Thyroid gland (tissue), 4 donors: ENCODE results near the gene PRTFDC1. TPM values are rescaled to one million over a fixed set of nuclear protein-coding genes. Genes with fewer than 3 reads are reported as not detected.

Experiments
- DNase-seq, 2 donors: peaks; one replicate each; pipeline ENCODE4 v3.0.0-alpha.2; 2019
- H3K27ac ChIP-seq, 3 donors: fragments of 200-600 bp; sonication (generic); 1 replicate in 2 of 3; 2 replicates in 1 of 3; pipeline ENCODE4 v1.5.1; 2016 to 2019; ENCODE audit warnings: mild to moderate bottlenecking in 1 of 3, moderate library complexity in 1 of 3
- H3K27me3 ChIP-seq: fragments of 200-600 bp; sonication (generic); one replicate; pipeline ENCODE4 v1.5.1; 2019
- H3K36me3 ChIP-seq, 2 donors: fragments of 200-600 bp; sonication (generic); one replicate each; pipeline ENCODE4 v1.5.1; 2016 to 2019
- H3K4me1 ChIP-seq, 2 donors: fragments of 200-600 bp; sonication (generic); one replicate each; pipeline ENCODE4 v1.5.1; 2017 to 2019
- H3K4me3 ChIP-seq, 3 donors: fragments of 200-600 bp; sonication (generic); replicated peaks in 1 of 3; 1 replicate in 2 of 3; 2 replicates in 1 of 3; pipeline ENCODE4 v1.5.1; 2016; ENCODE audit warnings: mild to moderate bottlenecking in 1 of 3
- H3K9me3 ChIP-seq: fragments of 200-600 bp; sonication (generic); one replicate; pipeline ENCODE4 v1.5.1; 2017
- POLR2A ChIP-seq, 2 donors: fragments of 450-650 bp; IDR thresholded peaks; one replicate each; pipeline ENCODE4 v1.6.1; 2017; ENCODE audit warnings: antibody characterized with exemption in 2 of 2, mild to moderate bottlenecking in 2 of 2, moderate library complexity in 1 of 2
- WGBS, 2 donors: methylation state at CpG; one replicate each; pipeline ENCODE4 v1.1.5; 2017; 5-methylcytosine and 5-hydroxymethylcytosine counted together
- intact Hi-C: fragments of 100-400 bp; cut with DNase I; formaldehyde crosslinking; loops from one replicate; pipeline ENCODE4 v1.15.1; 2023
- total RNA-seq, 4 donors: library from RNA; depleted of rRNA; stranded (reverse); fragments of >200 nt; gene quantifications; one replicate each; pipeline ENCODE4 v1.2.3, GENCODE V29; 2016
- TF ChIP-seq, protein P1 (sequence below), 6 experiments: fragments of 200-600 bp in 3 of 6; fragments of 450-650 bp in 3 of 6; sonication (generic) in 3 of 6; IDR thresholded peaks; one replicate each; pipeline ENCODE4 v1.5.1; 2016 to 2019; ENCODE audit warnings: antibody characterized with exemption in 6 of 6, mild to moderate bottlenecking in 2 of 6, inconsistent platforms in 1 of 6, moderate library complexity in 1 of 6

Gene PRTFDC1
- total RNA-seq, 4 donors from 2014 or later: 2.9 to 8.7 (median 5.6) TPM

DNA sequence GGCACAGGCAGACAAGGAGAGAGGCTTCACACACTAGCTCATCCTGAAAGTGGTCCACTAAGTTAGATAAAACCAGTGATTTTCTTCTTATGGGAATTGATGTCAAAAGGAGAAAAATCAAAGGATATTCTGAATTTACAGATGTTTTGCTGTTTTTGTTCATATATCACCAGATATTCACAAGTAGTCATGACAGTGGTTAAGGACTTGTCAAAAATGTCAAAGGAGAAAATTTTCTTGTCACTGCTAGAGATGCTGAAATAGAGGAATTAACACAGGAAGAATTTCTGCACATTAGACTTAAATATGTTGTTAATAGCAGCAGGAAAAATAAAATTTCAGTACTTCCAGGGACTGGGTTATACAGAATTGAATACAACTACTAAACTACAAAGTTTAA, 78.3 kb downstream of the PRTFDC1 start:
- no peaks in the 10 kb centered on the region for H3K27me3 ChIP-seq
- no peaks in the 10 kb centered on the region for H3K36me3 ChIP-seq
- H3K4me3 ChIP-seq: no peak overlapping the region
- H3K27ac ChIP-seq: no peak overlapping the region
- H3K4me1 ChIP-seq: no peaks in the 10 kb centered on the region
- DNase-seq: no peak
- TF ChIP-seq, protein P1, sequence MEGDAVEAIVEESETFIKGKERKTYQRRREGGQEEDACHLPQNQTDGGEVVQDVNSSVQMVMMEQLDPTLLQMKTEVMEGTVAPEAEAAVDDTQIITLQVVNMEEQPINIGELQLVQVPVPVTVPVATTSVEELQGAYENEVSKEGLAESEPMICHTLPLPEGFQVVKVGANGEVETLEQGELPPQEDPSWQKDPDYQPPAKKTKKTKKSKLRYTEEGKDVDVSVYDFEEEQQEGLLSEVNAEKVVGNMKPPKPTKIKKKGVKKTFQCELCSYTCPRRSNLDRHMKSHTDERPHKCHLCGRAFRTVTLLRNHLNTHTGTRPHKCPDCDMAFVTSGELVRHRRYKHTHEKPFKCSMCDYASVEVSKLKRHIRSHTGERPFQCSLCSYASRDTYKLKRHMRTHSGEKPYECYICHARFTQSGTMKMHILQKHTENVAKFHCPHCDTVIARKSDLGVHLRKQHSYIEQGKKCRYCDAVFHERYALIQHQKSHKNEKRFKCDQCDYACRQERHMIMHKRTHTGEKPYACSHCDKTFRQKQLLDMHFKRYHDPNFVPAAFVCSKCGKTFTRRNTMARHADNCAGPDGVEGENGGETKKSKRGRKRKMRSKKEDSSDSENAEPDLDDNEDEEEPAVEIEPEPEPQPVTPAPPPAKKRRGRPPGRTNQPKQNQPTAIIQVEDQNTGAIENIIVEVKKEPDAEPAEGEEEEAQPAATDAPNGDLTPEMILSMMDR (IDR thresholded peaks at IDR 0.05): no peak
- no peak for TF ChIP-seq POLR2A (IDR thresholded peaks at IDR 0.05)
- H3K9me3 ChIP-seq: no peaks in the 10 kb centered on the region
- intact Hi-C loops: no loop called here

DNA sequence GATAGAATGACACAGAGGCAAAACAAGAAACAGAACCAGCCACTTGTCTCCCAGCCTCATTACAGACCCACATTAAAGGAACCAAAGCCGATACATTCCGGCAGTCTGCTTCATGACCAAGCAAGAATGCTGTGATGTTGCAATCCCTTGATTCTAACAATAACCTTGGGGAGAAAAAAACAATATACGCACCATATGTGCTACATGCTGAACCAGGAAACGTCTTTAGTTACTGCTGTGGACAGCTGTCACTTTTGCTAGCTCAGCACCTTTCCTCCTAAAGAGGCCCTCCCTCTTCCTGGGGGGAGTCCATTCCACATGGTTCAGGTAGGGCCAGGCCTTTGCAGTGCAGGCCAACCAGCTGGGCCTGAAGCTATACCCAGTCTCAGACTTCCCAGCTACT, 79.1 kb downstream of the PRTFDC1 start:
- Histone ChIP-seq H3K9me3 (no peaks in the 10 kb centered on the region), H3K27me3 (no peaks in the 10 kb centered on the region), H3K4me3 (no peak overlapping the region), H3K4me1 (no peaks in the 10 kb centered on the region), H3K36me3 (no peaks in the 10 kb centered on the region), H3K27ac (no peak overlapping the region)
- no peak for DNase-seq
- TF ChIP-seq, protein P1 (IDR thresholded peaks at IDR 0.05): no peak
- no peak for TF ChIP-seq POLR2A (IDR thresholded peaks at IDR 0.05)
- WGBS, 2 donors: 49 to 57% methylated on average over 4 of the region's 4 CpGs
- intact Hi-C loops: no loop called here

DNA sequence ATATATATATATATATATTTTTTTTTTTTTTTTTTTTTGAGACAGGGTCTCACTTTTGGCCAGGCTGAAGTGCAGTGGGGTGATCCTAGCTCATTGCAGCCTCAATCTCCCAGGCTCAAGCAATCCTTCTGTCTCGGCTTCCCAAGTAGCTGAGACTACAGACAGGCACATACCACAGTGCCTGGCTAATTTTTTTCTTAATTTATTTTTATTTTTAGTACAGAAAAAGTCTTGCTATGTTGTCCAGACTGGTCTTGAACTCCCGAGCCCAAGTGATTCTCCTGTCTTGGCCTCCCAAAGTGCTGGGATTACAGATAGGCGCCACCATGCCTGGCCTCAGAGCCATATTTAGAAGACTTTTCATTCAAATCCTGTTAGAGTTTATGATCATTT, 79.6 kb downstream of the PRTFDC1 start:
- intact Hi-C loops: no loop called here
- Histone ChIP-seq H3K4me3 (no peak overlapping the region), H3K36me3 (no peaks in the 10 kb centered on the region), H3K4me1 (no peaks in the 10 kb centered on the region), H3K27ac (no peak overlapping the region), H3K27me3 (no peaks in the 10 kb centered on the region), H3K9me3 (no peaks in the 10 kb centered on the region)
- 92 to 93% methylated on average over 3 of the region's 3 CpGs for WGBS, 2 donors
- TF ChIP-seq POLR2A (IDR thresholded peaks at IDR 0.05): no peak
- TF ChIP-seq, protein P1 (IDR thresholded peaks at IDR 0.05): no peak
- no peak for DNase-seq

DNA sequence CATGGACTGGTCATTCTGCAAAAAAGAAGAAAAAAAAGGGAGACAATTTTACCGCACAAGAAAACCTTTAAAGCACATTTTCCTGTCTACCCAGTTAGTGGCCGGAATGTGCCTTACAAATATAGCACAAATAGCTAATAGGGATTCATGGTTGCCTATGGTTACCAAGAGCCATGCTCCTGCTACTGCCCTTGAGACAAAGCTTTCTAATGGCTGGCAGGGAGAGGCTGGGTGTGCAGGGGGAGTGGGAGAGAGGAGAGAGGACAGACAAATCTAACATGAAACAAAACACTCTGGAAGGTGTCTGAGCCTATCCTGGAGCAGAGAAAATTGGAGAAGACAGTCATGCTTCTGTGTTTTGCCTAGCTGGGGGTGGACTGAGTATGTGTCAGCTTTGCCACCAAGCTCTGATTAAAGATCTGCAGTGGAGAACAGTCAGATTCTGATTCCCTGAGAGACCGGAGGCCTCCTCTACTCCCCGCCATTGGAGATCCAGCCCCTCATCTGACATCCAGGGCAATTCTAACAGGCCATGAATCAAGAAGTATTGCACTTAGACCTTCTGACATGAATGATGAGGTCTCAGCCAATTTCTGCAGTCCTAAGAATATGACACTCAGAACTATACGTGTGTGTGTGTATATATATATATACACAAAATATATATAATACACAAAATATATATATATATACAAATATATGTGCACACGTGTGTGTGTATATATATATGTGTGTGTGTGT, 80.2 kb downstream of the PRTFDC1 start:
- H3K27ac ChIP-seq: no peak overlapping the region
- intact Hi-C loops: no loop called here
- TF ChIP-seq, protein P1 (IDR thresholded peaks at IDR 0.05): no peak
- no peak for TF ChIP-seq POLR2A (IDR thresholded peaks at IDR 0.05)
- H3K4me1 ChIP-seq: no peaks in the 10 kb centered on the region
- H3K9me3 ChIP-seq: no peaks in the 10 kb centered on the region
- WGBS, 2 donors: 89 to 92% methylated on average over 6 of the region's 6 CpGs
- DNase-seq: no peak
- H3K36me3 ChIP-seq: no peaks in the 10 kb centered on the region
- H3K27me3 ChIP-seq: no peaks in the 10 kb centered on the region
- H3K4me3 ChIP-seq: no peak overlapping the region

DNA sequence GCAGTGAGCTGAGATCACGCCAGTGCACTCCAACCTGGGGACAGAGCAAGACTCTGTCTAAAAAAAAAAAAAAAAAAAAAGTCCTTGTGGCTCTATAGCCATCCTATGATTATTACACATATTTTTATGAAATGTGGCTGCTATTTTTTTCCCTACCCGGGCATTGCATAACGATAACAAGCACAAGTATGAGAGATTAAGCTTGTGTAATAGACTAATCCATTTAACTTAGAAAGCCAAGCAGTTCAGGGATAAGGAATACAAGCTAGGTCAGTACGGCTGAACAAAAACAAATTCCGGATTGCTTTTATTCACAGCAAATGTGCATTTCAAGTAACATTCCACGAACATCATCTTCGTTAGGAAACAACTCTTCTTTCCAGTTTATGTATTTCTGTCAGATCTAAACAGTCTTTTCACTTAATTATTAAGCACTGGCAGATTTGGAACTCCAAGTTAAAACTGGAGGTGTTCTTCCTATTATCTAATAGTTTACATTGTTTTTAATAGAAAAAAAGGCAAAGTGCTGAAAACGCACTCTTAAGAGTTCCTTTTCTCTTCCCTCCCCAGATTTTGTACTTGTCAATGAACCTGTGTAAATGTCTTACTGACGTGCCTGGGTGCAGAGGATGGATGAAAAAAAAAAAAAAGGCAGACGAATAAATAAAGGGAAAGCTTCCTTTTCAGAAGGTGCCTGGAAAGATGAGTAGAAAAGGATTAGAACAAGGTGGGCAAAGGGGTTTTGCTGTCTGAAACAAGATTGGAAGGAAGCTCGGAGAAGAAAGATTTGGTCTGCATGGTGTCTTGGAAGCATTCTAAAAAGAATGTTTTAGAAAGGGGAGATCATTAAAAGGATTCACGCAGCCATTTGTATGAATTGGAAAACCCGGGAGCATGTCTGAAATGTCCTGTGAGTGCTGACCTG, 81.1 kb downstream of the PRTFDC1 start:
- no peaks in the 10 kb centered on the region for H3K36me3 ChIP-seq
- TF ChIP-seq, protein P1 (IDR thresholded peaks at IDR 0.05): no peak
- no peak for TF ChIP-seq POLR2A (IDR thresholded peaks at IDR 0.05)
- no peaks in the 10 kb centered on the region for H3K27me3 ChIP-seq
- no peaks in the 10 kb centered on the region for H3K9me3 ChIP-seq
- DNase-seq: no peak
- H3K4me3 ChIP-seq: no peak overlapping the region
- 81 to 85% methylated on average over 13 of the region's 13 CpGs for WGBS, 2 donors
- intact Hi-C loops: no loop called here
- H3K27ac ChIP-seq: no peak overlapping the region
- H3K4me1 ChIP-seq: no peaks in the 10 kb centered on the region
